Stomach (tissue), 4 donors: Measurements from ENCODE around the gene ALG1.
"Not testable (repeated sequence)": the region's sequence is repeated elsewhere in the genome, so short reads cannot be mapped to it uniquely, and the experiment has no call there.

Experiments used
- POLR2A ChIP-seq, 4 donors: fragments of 450-650 bp; IDR thresholded peaks; one replicate each; pipeline ENCODE4 v1.6.1; 2016; ENCODE audit warnings: antibody characterized with exemption in 4 of 4, control low read depth in 2 of 4, mild to moderate bottlenecking in 1 of 4, moderate library complexity in 1 of 4
- POLR2AphosphoS5 ChIP-seq, 3 donors: sonication (generic); formaldehyde crosslinking; IDR thresholded peaks; one replicate each; pipeline ENCODE4 v1.6.1; 2016; ENCODE audit warnings: antibody characterized with exemption in 3 of 3
- TF ChIP-seq, protein P1 (sequence below), 7 experiments: fragments of 450-650 bp in 4 of 7; fragments of 200-600 bp in 3 of 7; sonication (generic) in 3 of 7; IDR thresholded peaks; one replicate each; pipeline ENCODE4 v1.5.1; 2016 to 2019; ENCODE audit warnings: antibody characterized with exemption in 7 of 7, control low read depth in 2 of 7, mild to moderate bottlenecking in 1 of 7

- TF ChIP-seq, protein P1, sequence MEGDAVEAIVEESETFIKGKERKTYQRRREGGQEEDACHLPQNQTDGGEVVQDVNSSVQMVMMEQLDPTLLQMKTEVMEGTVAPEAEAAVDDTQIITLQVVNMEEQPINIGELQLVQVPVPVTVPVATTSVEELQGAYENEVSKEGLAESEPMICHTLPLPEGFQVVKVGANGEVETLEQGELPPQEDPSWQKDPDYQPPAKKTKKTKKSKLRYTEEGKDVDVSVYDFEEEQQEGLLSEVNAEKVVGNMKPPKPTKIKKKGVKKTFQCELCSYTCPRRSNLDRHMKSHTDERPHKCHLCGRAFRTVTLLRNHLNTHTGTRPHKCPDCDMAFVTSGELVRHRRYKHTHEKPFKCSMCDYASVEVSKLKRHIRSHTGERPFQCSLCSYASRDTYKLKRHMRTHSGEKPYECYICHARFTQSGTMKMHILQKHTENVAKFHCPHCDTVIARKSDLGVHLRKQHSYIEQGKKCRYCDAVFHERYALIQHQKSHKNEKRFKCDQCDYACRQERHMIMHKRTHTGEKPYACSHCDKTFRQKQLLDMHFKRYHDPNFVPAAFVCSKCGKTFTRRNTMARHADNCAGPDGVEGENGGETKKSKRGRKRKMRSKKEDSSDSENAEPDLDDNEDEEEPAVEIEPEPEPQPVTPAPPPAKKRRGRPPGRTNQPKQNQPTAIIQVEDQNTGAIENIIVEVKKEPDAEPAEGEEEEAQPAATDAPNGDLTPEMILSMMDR (IDR thresholded peaks at IDR 0.05), result not testable (repeated sequence)
- TF ChIP-seq POLR2A, POLR2AphosphoS5 (IDR thresholded peaks at IDR 0.05): not testable (repeated sequence)
Observed at GRCh38 chr16:5098221-5099159, 26.8 kb downstream of the ALG1 start.
